RWPE1 (cell line): ENCODE results near the gene ESRP2.

Source experiments
- CTCF ChIA-PET: fragments of 350-600 bp; sonication (Branson Sonifier 250); formaldehyde crosslinking; extraction: SDS; loops from one replicate; lab custom pipeline; 2021; lab: Yijun Ruan, JAX
- POLR2A ChIA-PET: fragments of 400-600 bp; formaldehyde crosslinking; extraction: SDS; loops from one replicate; lab custom pipeline; 2020; ENCODE audit warnings: antibody characterized with exemption; ENCODE audit not compliant: low non-redundant PET; lab: Yijun Ruan, JAX
- DNase-seq: peaks from one replicate; pipeline ENCODE4 v3.0.0; 2012; ENCODE audit warnings: low spot score
- H3K27ac ChIP-seq: fragments of 450-650 bp; 2 replicates; pipeline ENCODE4 v1.5.1; 2017
- CTCF ChIP-seq: fragments of 450-650 bp; conservative IDR thresholded peaks from 2 replicates; pipeline ENCODE4 v1.5.1; 2017; ENCODE audit warnings: low read depth, mild to moderate bottlenecking

Gene ESRP2

GRCh38 chr16:68265078-68265920 is 29.4 kb upstream of the ESRP2 start:
- TF ChIP-seq CTCF: no peak
- H3K27ac ChIP-seq: peak overlapping the region; percentile 98
- CTCF ChIA-PET: no interaction called here
- POLR2A ChIA-PET: interaction anchor here (0.6 kb wide), 1 partner anchor 108 kb away, joined by 3 read pairs; no protein-coding TSS in a partner anchor
- peak; percentile 79 for DNase-seq

DNA sequence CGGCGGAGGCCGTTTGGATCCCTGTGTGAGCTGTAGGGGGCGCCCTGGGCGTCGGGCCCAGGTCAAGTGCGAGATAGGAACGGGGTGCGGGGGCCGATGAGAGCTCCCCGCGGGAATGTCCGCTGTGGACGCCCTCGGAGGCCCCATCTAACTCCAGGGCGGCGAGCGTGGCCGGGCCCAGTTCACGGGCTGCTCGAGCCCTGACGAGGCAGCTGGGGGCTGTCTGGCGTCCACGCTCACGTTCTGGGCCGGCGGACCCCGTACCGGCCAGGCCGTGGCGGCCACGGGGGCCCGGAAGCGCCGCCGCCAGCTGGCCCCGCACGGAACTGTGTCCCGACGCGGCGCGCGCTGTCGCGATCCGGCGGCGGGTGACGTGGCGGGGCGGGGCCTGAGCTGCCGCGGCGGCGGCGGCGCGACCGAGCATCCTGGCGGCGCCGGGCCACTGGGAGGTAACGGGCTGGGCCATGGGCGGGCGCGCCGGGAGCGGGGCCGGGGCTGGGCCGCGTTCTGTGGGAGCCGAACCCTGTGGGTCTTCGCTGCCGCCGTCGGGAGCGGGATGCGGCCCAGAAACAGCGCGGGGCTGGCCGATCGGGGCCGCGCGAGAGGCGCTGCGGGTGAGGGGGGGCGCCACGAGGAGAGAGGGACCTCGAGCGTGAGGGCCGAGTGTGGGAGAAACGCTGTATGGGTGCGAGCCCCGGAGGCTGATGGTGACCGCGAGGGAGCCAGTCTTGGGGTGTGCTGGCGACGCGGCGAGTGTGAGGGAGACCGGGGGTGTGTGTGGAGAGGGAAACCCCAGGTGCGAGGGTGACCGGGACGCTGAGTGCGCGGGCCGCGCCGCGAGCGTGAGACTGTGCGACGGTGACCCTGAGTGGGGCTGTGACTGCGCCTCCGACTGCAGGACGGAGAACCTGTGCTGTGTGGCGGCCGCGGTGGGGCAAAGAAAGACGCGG is 28.5 kb upstream of the ESRP2 start, which contains the start of gene SLC7A6:
TSS of gene SLC7A6 (plus strand) at position 399 of the 950 bp plus-strand sequence. CDS start 10,201 bp downstream, outside the sequence.
- CTCF ChIA-PET: interaction anchor here (0.5 to 1.9 kb wide), 21 partner anchors 10 to 952 kb away, joined by 3 to 12 read pairs (median 4); no protein-coding TSS in a partner anchor
- peak; percentile 75 for TF ChIP-seq CTCF
- peak within 1 kb of the TSS; percentile 98 for H3K27ac ChIP-seq
- POLR2A ChIA-PET: interaction anchor here (0.6 to 1.3 kb wide), 5 partner anchors 16 to 63 kb away, joined by 3 to 5 read pairs (median 3); partner anchors contain the start of gene PLA2G15
- peak; percentile 62 for DNase-seq

GRCh38 chr16:68263559-68264127 is 27.7 kb upstream of the ESRP2 start:
- DNase-seq: no peak
- peak overlapping the region; percentile 98 for H3K27ac ChIP-seq
- ChIA-PET POLR2A (interaction anchor here (1.0 to 1.3 kb wide), 2 partner anchors 19 to 26 kb away, joined by 4 to 5 read pairs; partner anchors contain the start of gene PLA2G15), CTCF (interaction anchor here (0.5 to 1.9 kb wide), 21 partner anchors 11 to 176 kb away, joined by 3 to 12 read pairs (median 5); partner anchors contain the start of genes PRMT7 and SLC7A6OS)
- no peak for TF ChIP-seq CTCF

DNA sequence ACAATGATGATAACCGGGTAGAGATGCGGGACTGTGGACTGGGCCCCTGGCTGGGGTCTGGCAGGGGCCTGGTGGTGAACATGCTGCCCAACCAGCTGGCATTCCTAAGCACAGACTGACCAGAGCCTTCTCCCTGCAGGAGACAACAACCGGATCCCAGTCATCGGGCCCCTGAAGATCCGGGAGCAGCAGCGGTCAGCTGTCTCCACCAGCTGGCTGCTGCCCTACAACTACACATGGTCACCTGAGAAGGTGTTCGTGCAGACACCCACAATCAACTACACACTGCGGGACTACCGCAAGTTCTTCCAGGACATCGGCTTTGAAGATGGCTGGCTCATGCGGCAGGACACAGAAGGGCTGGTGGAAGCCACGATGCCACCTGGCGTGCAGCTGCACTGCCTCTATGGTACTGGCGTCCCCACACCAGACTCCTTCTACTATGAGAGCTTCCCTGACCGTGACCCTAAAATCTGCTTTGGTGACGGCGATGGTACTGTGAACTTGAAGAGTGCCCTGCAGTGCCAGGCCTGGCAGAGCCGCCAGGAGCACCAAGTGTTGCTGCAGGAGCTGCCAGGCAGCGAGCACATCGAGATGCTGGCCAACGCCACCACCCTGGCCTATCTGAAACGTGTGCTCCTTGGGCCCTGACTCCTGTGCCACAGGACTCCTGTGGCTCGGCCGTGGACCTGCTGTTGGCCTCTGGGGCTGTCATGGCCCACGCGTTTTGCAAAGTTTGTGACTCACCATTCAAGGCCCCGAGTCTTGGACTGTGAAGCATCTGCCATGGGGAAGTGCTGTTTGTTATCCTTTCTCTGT is 23.3 kb upstream of the ESRP2 start:
- no peak for DNase-seq
- ChIA-PET CTCF (interaction anchor here (6.2 kb wide), 1 partner anchor 69 kb away, joined by 76 read pairs; no protein-coding TSS in a partner anchor), POLR2A (no interaction called here)
- peak overlapping the region; percentile 72 for H3K27ac ChIP-seq
- no peak for TF ChIP-seq CTCF

GRCh38 chr16:68257906-68258800 is 22.2 kb upstream of the ESRP2 start:
- POLR2A ChIA-PET: no interaction called here
- TF ChIP-seq CTCF: no peak
- H3K27ac ChIP-seq: peak overlapping the region; percentile 72
- DNase-seq: no peak
- CTCF ChIA-PET: interaction anchor here (0.5 to 6.2 kb wide), 3 partner anchors 19 to 424 kb away, joined by 3 to 76 read pairs (median 5); no protein-coding TSS in a partner anchor
